ENCODE data around the gene PTGIS. TPM values are rescaled to one million over a fixed set of nuclear protein-coding genes. Genes with fewer than 3 reads are reported as not detected.

Gene PTGIS
- total RNA-seq, 1 donor from 2014 or later: 31.3 TPM

GRCh38 chr20:49482173-49482572 is 85.8 kb downstream of the PTGIS start:
- no peak for TF ChIP-seq EZH2phosphoT487 (IDR thresholded peaks at IDR 0.05)
- TF ChIP-seq EZH2 (IDR thresholded peaks at IDR 0.05): no peak
- TF ChIP-seq CTCF (IDR thresholded peaks at IDR 0.05): no peak
- Histone ChIP-seq H3K9me3 (ENCODE audit: low read depth) (no peaks in the 10 kb centered on the region), H3K9ac (no peak overlapping the region), H4K20me1 (ENCODE audit: low read depth) (peaks cover 47% of the 10 kb centered on the region), H3K4me3 (no peak overlapping the region), H3K27me3 (peaks cover 60% of the 10 kb centered on the region), H3F3A (ENCODE audit: low read depth) (peaks cover 9% of the 10 kb centered on the region), H3K4me2 (peak overlapping the region; percentile 95), H2AFZ (replicated peaks) (no peak overlapping the region), H3K79me2 (ENCODE audit: low read depth) (no peaks in the 10 kb centered on the region), H3K27ac (no peak overlapping the region), H3K36me3 (no peaks in the 10 kb centered on the region), H3K4me1 (peaks cover 17% of the 10 kb centered on the region)
- Mint-ChIP-seq H3K36me3 (peaks cover 4% of the 10 kb centered on the region), H3K27me3 (ENCODE audit: insufficient read depth, low read depth) (peaks cover 27% of the 10 kb centered on the region), H3K9me3 (no peaks in the 10 kb centered on the region), H3K4me3 (no peak overlapping the region), H3K27ac (no peak overlapping the region), H3K4me1 (peaks cover 31% of the 10 kb centered on the region)
- DNase-seq (ENCODE audit: low spot score): peak; percentile 13

- Mint-ChIP-seq H3K9me3 (no peaks in the 10 kb centered on the region), H3K4me1 (peaks cover 33% of the 10 kb centered on the region), H3K27ac (no peak overlapping the region), H3K4me3 (peak overlapping the region; percentile 13), H3K36me3 (peaks cover 4% of the 10 kb centered on the region), H3K27me3 (ENCODE audit: insufficient read depth, low read depth) (peaks cover 21% of the 10 kb centered on the region)
- Histone ChIP-seq H3K36me3 (no peaks in the 10 kb centered on the region), H3K27ac (no peak overlapping the region), H3K79me2 (ENCODE audit: low read depth) (no peaks in the 10 kb centered on the region), H2AFZ (replicated peaks) (no peak overlapping the region), H3K4me3 (no peak overlapping the region), H4K20me1 (ENCODE audit: low read depth) (peaks cover 47% of the 10 kb centered on the region), H3K4me1 (peaks cover 17% of the 10 kb centered on the region), H3K27me3 (peaks cover 49% of the 10 kb centered on the region), H3K4me2 (no peak overlapping the region), H3K9ac (no peak overlapping the region), H3F3A (ENCODE audit: low read depth) (peaks cover 11% of the 10 kb centered on the region), H3K9me3 (ENCODE audit: low read depth) (no peaks in the 10 kb centered on the region)
- TF ChIP-seq EZH2phosphoT487 (IDR thresholded peaks at IDR 0.05) (no peak), CTCF (IDR thresholded peaks at IDR 0.05) (no peak), EZH2 (IDR thresholded peaks at IDR 0.05) (no peak)
- DNase-seq (ENCODE audit: low spot score): no peak
Measured at GRCh38 chr20:49481116-49481515, 86.8 kb downstream of the PTGIS start.

- no peaks in the 10 kb centered on the region for H3K79me2 ChIP-seq (ENCODE audit: low read depth)
- H3F3A ChIP-seq (ENCODE audit: low read depth): peaks cover 11% of the 10 kb centered on the region
- TF ChIP-seq CTCF (IDR thresholded peaks at IDR 0.05) (no peak), EZH2 (IDR thresholded peaks at IDR 0.05) (no peak), EZH2phosphoT487 (IDR thresholded peaks at IDR 0.05) (no peak)
- H3K36me3 ChIP-seq: no peaks in the 10 kb centered on the region
- H3K4me1 Mint-ChIP-seq: peaks cover 36% of the 10 kb centered on the region
- no peak overlapping the region for H3K27ac ChIP-seq
- peaks cover 47% of the 10 kb centered on the region for H4K20me1 ChIP-seq (ENCODE audit: low read depth)
- peaks cover 40% of the 10 kb centered on the region for H3K27me3 ChIP-seq
- peak overlapping the region; percentile 6 for H3K4me2 ChIP-seq
- H3K4me1 ChIP-seq: peaks cover 17% of the 10 kb centered on the region
- H3K27me3 Mint-ChIP-seq (ENCODE audit: insufficient read depth, low read depth): peaks cover 15% of the 10 kb centered on the region
- no peak overlapping the region for H3K4me3 Mint-ChIP-seq
- no peak overlapping the region for H3K27ac Mint-ChIP-seq
- H2AFZ ChIP-seq (replicated peaks): no peak overlapping the region
- H3K9me3 ChIP-seq (ENCODE audit: low read depth): no peaks in the 10 kb centered on the region
- peak; percentile 28 for DNase-seq (ENCODE audit: low spot score)
- no peak overlapping the region for H3K9ac ChIP-seq
- H3K4me3 ChIP-seq: no peak overlapping the region
- H3K9me3 Mint-ChIP-seq: no peaks in the 10 kb centered on the region
- peaks cover 4% of the 10 kb centered on the region for H3K36me3 Mint-ChIP-seq
Measured at GRCh38 chr20:49480236-49480635, 87.7 kb downstream of the PTGIS start.
